ENCODE data around the gene YPEL2.
A peak's percentile ranks its signal among the peaks of the same experiment; 100 is the strongest.
"Not testable (repeated sequence)": the region's sequence is repeated elsewhere in the genome, so short reads cannot be mapped to it uniquely, and the experiment has no call there.

Gene YPEL2

GRCh38 chr17:59331129-59331928, at the start of gene YPEL2:
Gene YPEL2, plus strand, starts transcription at chr17:59331655. Its CDS starts 21,755 bp downstream, at chr17:59353410.
- peak; percentile 94 for DNase-seq

- DNase-seq, result no peak
These were observed 47.1 kb upstream of the YPEL2 start for GRCh38 chr17:59284317-59284716.

- no peak for DNase-seq
These were observed 44.0 kb upstream of the YPEL2 start for GRCh38 chr17:59287452-59287851.

- no peak for DNase-seq
These were observed 43.6 kb upstream of the YPEL2 start for GRCh38 chr17:59287891-59288290.

GRCh38 chr17:59289981-59290301, 41.5 kb upstream of the YPEL2 start:
- DNase-seq, result no peak

- DNase-seq, result not testable (repeated sequence)
These were observed 41.0 kb upstream of the YPEL2 start for GRCh38 chr17:59290302-59290998.

- no peak for DNase-seq
These were observed 39.3 kb upstream of the YPEL2 start for GRCh38 chr17:59292174-59292523.

GRCh38 chr17:59296190-59296589, 35.3 kb upstream of the YPEL2 start:
- no peak for DNase-seq

- DNase-seq, result no peak
These were observed 32.9 kb upstream of the YPEL2 start for GRCh38 chr17:59298521-59298920.

GRCh38 chr17:59299400-59300092, 31.9 kb upstream of the YPEL2 start:
- DNase-seq, result no peak

GRCh38 chr17:59300941-59301340, 30.5 kb upstream of the YPEL2 start:
- DNase-seq, result no peak

GRCh38 chr17:59304811-59305210, 26.6 kb upstream of the YPEL2 start:
- DNase-seq, result no peak

- no peak for DNase-seq
These were observed 21.1 kb upstream of the YPEL2 start for GRCh38 chr17:59310263-59310920.

GRCh38 chr17:59311051-59311468, 20.4 kb upstream of the YPEL2 start:
- DNase-seq, result peak; percentile 44

GRCh38 chr17:59311521-59311920, 19.9 kb upstream of the YPEL2 start:
- not testable (repeated sequence) for DNase-seq

- DNase-seq, result no peak
These were observed 15.6 kb upstream of the YPEL2 start for GRCh38 chr17:59315866-59316265.

- DNase-seq, result no peak
These were observed 4.1 kb upstream of the YPEL2 start for GRCh38 chr17:59327121-59327980.

GRCh38 chr17:59327981-59328290, 3.5 kb upstream of the YPEL2 start:
- no peak for DNase-seq

- DNase-seq, result no peak
These were observed 2.9 kb upstream of the YPEL2 start for GRCh38 chr17:59328601-59329000.

GRCh38 chr17:59329176-59330052, 2.0 kb upstream of the YPEL2 start:
- DNase-seq, result peak; percentile 54

Data from stimulated activated CD4-positive, alpha-beta T cell treated with anti-CD3 and anti-CD28 coated beads, Interleukin-15, amount 100 ng/mL, for 24 hours (primary cell).